Astrocyte of the spinal cord (primary cell): ENCODE results near the gene PLEKHM2.

Source experiments
- DNase-seq: peaks from one replicate; pipeline ENCODE4 v3.0.0; 2011; ENCODE audit warnings: low read depth, low spot score
- H3K4me3 ChIP-seq: 2 replicates; pipeline ENCODE4 v1.5.1; 2011; ENCODE audit warnings: low read depth, mild to moderate bottlenecking, low read length, moderate library complexity
- CTCF ChIP-seq: IDR thresholded peaks from 2 replicates; pipeline ENCODE4 v1.5.1; 2012; ENCODE audit warnings: low read depth, mild to moderate bottlenecking, low read length, inconsistent platforms
- in situ Hi-C: cut with HindIII; loops from 2 replicates; pipeline ENCODE4 v1.10.0; 2017; ENCODE audit warnings: low sequenced_read_pairs

PLEKHM2 gene

DNA sequence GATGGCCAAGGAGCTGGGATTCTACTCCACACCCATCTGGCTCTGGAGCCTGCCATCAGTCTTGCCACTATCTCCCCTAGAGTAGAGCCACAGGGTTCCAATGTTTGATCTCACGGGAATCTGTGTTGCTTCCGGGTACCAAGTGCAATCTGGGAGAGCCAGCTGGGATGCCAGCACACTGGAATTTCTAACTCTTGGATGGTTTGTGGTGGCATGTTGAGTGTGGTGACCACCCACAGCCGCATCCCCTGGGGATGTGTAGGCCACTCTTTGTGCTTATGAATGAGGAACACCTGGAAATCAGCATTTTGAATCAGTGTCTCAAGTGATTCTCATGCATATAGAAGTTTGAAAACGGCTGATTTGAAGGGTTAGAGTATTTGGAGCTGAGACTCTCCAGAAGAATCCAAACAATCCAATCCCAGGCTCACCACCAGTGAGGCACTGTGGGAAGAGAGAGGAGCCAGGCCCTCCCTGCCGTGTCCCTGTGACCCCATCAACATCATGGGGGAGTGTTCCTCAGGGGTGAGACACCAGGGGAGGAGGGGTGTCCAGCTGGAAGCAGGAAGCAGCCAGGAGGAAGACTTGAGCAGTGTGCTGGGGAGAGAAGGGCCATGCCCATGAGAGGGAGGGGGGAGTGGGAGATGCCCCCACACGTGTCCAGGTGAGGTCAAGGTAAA, 87.9 kb downstream of the PLEKHM2 start:
- in situ Hi-C loops: no loop called here
- no peak for TF ChIP-seq CTCF
- no peak for DNase-seq
- no peak overlapping the region for H3K4me3 ChIP-seq

- no peak for TF ChIP-seq CTCF
- H3K4me3 ChIP-seq: no peak overlapping the region
- no peak for DNase-seq
- in situ Hi-C loops: no loop called here
These were observed 91.6 kb downstream of the PLEKHM2 start for GRCh38 chr1:15775706-15776105.

DNA sequence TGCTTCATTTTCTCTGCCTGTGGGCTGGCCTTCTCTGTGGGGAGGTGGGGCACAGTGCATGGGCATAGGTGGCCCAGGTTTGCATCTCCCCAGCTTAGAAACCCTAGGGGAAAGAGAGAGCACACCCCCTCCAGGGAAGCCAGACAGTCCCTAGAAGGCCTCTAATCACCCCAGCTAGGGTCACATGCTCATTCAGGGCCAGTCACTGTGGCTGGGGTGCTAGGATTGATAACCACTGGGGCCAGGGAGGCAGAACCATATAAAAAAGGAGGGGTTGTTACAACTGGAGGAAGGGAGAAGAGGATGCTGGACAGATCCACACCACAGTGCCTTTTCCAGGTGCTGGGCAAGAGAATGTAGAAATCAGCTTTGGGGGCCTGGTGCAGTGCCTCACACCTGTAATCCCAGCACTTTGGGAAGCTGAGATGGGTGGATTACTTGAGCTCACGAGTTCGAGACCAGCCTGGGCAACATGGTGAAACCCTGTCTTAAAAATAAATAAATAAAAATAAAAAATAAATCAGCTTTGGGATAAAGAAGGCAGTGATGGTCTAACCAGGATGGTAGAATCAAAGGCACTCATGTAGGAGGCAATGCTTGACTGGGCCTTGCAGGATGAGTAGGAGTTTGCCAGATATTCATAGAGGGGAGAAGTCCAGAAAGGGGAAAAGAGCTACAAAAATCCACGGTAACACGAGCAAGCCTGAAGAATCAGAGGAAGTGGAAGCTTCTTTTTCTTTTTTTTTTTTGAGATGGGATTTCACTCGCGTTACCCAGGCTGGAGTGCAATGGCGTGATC, 94.0 kb downstream of the PLEKHM2 start:
- TF ChIP-seq CTCF: no peak
- no peak overlapping the region for H3K4me3 ChIP-seq
- in situ Hi-C loops: no loop called here
- no peak for DNase-seq
